Activated CD4-positive, alpha-beta memory T cell treated with anti-CD3 and anti-CD28 coated beads, Interleukin-2, amount 10 ng/mL, durations not matched to agents 7 days and 5 days (primary cell): ENCODE data around the gene PRRC2C. TPM values are rescaled to one million over a fixed set of nuclear protein-coding genes. Genes with fewer than 3 reads are reported as not detected.
"Not testable (repeated sequence)": the region's sequence is repeated elsewhere in the genome, so short reads cannot be mapped to it uniquely, and the experiment has no call there.

ENCODE experiments used
- CTCF ChIA-PET: fragments of 350-600 bp; sonication (Branson Sonifier 250); formaldehyde crosslinking; loops from one replicate; lab custom pipeline; 2021; ENCODE audit warnings: antibody characterized with exemption, inconsistent platforms; lab: Charles Lee
- POLR2A ChIA-PET: fragments of 350-600 bp; sonication (Branson Sonifier 250); formaldehyde crosslinking; loops from one replicate; lab custom pipeline; 2021; ENCODE audit warnings: antibody characterized with exemption; lab: Charles Lee
- DNase-seq: peaks from one replicate; pipeline ENCODE4 v3.0.0-alpha.2; 2020
- H3K27ac Mint-ChIP-seq: one replicate; pipeline ENCODE4 v1.8.0; 2021; ENCODE audit warnings: mild to moderate bottlenecking, mixed read lengths
- H3K27me3 Mint-ChIP-seq: one replicate; pipeline ENCODE4 v1.8.0; 2021; ENCODE audit warnings: mixed read lengths
- H3K36me3 Mint-ChIP-seq: one replicate; pipeline ENCODE4 v1.8.0; 2021; ENCODE audit warnings: low read depth, mixed read lengths
- H3K4me1 Mint-ChIP-seq: one replicate; pipeline ENCODE4 v1.8.0; 2021; ENCODE audit warnings: mixed read lengths
- H3K4me3 Mint-ChIP-seq: one replicate; pipeline ENCODE4 v1.8.0; 2021; ENCODE audit warnings: mild to moderate bottlenecking, mixed read lengths
- H3K9me3 Mint-ChIP-seq: one replicate; pipeline ENCODE4 v1.8.0; 2021; ENCODE audit warnings: mixed read lengths
- total RNA-seq, 2 experiments: library from RNA; stranded (reverse); gene quantifications; one replicate each; pipeline ENCODE4 v1.2.3, GENCODE V29; 2021

PRRC2C gene
- total RNA-seq: 100 to 1,000 TPM; 188 to 202 TPM

DNA sequence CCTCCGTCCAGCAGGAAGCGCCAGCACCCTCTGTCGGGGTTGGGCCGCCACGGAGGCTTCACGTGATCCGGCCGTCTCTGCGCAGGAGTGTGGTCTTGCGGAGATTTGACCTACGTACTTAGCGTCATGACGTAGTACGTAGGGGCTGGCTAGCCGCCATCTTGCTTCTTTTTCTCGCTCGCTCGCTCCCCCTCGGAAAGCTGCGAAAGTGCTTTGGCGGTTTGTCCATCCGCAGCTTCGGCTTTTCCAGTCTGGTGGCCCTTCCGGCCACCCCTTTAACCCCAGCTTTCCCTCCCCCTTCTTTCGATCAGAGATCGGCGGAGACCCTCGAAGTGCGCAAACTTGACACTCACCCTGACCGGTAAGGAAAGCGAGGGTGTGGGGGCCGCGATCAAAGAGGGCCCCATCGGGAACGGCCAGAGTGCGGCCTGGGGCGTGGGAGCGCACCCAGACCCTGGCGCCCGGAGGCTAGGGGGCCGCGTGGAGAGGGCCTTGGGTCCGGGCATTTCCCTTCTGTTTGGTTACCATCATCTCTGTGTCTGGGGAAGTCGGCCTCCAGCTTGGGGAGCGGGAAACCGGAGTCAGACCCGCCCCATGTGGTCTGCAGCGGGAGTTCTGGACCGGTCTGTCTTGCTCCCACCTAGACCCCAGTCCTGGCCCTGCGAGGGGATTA, at the start of gene PRRC2C:
Gene PRRC2C, plus strand, starts transcription at position 156 of the 673 bp plus-strand sequence. CDS start 26,559 bp downstream, outside the sequence.
- ChIA-PET CTCF (interaction anchor here (0.5 to 3.0 kb wide), 38 partner anchors 9 to 500 kb away, joined by 3 to 32 read pairs (median 4); partner anchors contain the start of genes FMO4 and METTL13), POLR2A (interaction anchor here (0.6 to 4.1 kb wide), 41 partner anchors 8 to 1690 kb away, joined by 3 to 37 read pairs (median 4); partner anchors contain the start of genes FMO4, KIFAP3, METTL13 and METTL18)
- Mint-ChIP-seq H3K9me3 (no peaks in the 10 kb centered on the region), H3K27me3 (no peaks in the 10 kb centered on the region), H3K4me3 (peak within 1 kb of the TSS; percentile 92), H3K27ac (peak within 1 kb of the TSS; percentile 99), H3K36me3 (peaks cover 34% of the 10 kb centered on the region), H3K4me1 (peaks cover 48% of the 10 kb centered on the region)
- peak; percentile 95 for DNase-seq

DNA sequence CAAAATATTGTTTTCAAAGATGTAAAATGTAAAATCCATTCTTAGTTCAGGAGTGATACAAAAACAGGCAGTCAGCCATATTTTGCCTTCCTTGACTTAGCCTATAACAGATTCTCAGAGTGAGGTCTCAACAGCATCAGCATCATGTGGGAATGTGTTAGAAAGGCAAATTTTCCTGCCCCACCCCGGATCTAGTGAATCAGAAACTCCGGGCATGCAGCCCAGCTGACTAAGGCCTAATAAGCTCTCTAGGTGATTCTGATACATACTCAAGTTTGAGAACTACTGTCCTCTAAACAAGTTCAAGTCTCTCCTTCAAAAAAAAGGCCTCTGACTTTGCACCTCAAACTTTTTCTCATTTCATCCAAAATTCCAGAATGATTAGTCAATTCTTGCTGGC, 46.9 kb upstream of the PRRC2C start:
- no peak overlapping the region for H3K4me3 Mint-ChIP-seq
- DNase-seq: no peak
- H3K27me3 Mint-ChIP-seq: no peaks in the 10 kb centered on the region
- no peak overlapping the region for H3K27ac Mint-ChIP-seq
- H3K36me3 Mint-ChIP-seq: no peaks in the 10 kb centered on the region
- peaks cover 10% of the 10 kb centered on the region for H3K4me1 Mint-ChIP-seq
- no peaks in the 10 kb centered on the region for H3K9me3 Mint-ChIP-seq
- ChIA-PET CTCF (no interaction called here), POLR2A (no interaction called here)

DNA sequence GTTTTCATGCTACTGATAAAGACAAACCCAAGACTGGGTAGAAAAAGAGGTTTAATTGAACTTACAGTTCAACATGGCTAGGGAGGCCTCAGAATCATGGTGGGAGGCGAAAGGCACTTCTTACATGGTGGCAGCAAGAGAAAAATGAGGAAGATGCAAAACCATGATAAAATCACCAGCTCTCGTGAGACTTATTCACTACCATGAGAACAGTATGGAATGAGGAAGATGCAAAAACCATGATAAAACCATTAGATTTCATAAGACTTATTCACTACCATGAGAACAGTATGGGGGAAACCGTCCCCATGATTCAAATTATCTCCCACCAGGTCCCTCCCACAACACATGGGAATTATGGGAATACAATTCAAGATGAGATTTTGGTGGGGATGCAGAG, 45.1 kb upstream of the PRRC2C start:
- POLR2A ChIA-PET, H3K27ac Mint-ChIP-seq, DNase-seq, CTCF ChIA-PET, H3K27me3 Mint-ChIP-seq, H3K4me3 Mint-ChIP-seq, H3K36me3 Mint-ChIP-seq, H3K9me3 Mint-ChIP-seq, H3K4me1 Mint-ChIP-seq: not testable (repeated sequence)

DNA sequence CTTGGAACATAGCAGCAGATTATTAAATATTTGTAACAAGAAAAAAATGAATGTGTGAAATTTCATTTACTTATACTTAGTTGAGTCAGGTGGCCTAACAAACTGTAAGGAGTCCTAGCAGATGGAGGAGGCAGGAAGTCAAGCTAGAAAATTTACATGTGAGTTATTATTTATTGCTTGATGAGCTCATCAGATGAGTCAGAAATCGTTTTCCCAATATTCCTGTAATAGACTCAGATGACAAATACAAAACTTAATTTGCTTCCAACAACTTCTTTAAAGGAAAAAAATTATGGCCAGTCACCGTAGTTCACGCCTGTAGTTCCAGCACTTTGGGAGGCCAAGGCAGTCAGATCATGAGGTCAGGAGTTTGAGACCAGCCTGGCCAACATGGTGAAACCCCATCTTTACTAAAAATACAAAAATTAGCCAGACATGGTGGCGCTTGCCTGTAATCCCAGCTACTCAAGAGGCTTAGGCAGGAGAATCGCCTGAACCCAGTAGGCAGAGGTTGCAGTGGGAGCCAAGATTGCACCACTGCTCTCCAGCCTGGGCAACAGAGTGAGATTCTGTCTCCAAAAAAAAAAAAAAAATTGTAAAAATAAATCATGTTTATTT, 43.9 kb upstream of the PRRC2C start:
- H3K27ac Mint-ChIP-seq, DNase-seq, POLR2A ChIA-PET, H3K36me3 Mint-ChIP-seq, H3K9me3 Mint-ChIP-seq, H3K4me3 Mint-ChIP-seq, H3K4me1 Mint-ChIP-seq, CTCF ChIA-PET, H3K27me3 Mint-ChIP-seq: not testable (repeated sequence)

DNA sequence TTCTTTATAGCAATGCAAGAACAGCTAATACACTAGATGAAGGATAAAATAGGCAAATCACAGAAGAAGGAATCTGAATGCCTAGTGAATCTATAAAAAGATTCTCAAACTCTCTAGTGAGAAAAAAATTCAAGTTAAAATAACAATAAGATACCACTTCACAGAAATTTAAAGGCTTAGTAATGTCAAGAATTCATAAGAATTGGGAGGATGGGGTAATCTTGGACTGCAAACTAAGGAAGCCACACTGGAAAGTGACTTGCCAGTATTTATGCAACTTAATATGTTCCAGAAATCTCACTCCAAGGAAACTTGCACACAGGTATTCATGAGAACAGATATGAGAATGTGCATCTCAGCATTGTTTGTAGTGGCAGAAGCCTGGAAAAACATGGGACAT, 38.9 kb upstream of the PRRC2C start:
- no peak for DNase-seq
- no peak overlapping the region for H3K27ac Mint-ChIP-seq
- POLR2A ChIA-PET: no interaction called here
- no peaks in the 10 kb centered on the region for H3K36me3 Mint-ChIP-seq
- no peak overlapping the region for H3K4me3 Mint-ChIP-seq
- H3K4me1 Mint-ChIP-seq: no peaks in the 10 kb centered on the region
- H3K27me3 Mint-ChIP-seq: no peaks in the 10 kb centered on the region
- CTCF ChIA-PET: no interaction called here
- H3K9me3 Mint-ChIP-seq: no peaks in the 10 kb centered on the region

DNA sequence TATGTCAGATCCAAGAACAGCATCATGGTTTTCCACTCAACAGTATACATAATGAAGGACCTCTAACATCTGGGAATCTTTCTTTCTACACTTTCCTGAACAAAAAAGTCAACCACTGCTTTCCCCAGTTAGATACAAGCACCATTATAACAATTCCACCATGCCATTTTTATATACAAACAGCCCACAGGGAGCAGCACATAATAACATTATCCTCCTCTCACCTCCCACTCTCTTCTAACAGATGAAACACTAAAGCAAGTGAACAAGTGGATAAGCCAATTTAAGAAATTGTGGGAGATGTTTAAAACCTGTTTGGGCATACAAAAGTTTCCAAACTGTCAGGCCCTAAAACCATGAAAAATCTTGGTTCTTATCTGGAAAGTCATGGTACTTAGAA, 29.4 kb upstream of the PRRC2C start:
- H3K27ac Mint-ChIP-seq: no peak overlapping the region
- ChIA-PET CTCF (no interaction called here), POLR2A (no interaction called here)
- DNase-seq: no peak
- H3K36me3 Mint-ChIP-seq: no peaks in the 10 kb centered on the region
- no peak overlapping the region for H3K4me3 Mint-ChIP-seq
- H3K9me3 Mint-ChIP-seq: peaks cover 3% of the 10 kb centered on the region
- peaks cover 5% of the 10 kb centered on the region for H3K27me3 Mint-ChIP-seq
- no peaks in the 10 kb centered on the region for H3K4me1 Mint-ChIP-seq

DNA sequence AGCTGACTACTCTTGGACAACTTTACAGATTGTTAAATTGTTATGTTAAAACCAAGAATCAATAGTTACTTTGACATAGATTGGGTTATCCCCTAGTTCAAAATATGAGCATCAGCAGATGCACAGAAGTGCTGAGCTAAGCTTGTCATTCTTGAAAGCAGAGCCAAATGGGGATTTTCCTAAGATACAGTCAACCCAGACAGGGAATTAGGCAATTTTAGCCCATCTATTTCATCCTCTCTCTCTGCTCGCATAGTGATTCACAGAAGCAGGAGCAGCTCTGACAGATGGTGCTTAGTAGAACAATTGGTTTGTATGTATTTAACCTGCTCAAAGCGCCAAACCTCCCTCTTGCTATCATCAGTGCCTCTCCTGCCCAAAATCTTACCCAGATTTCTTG, 27.9 kb upstream of the PRRC2C start:
- DNase-seq: no peak
- H3K27ac Mint-ChIP-seq: no peak overlapping the region
- ChIA-PET POLR2A (no interaction called here), CTCF (no interaction called here)
- H3K9me3 Mint-ChIP-seq: peaks cover 2% of the 10 kb centered on the region
- H3K4me1 Mint-ChIP-seq: no peaks in the 10 kb centered on the region
- H3K4me3 Mint-ChIP-seq: no peak overlapping the region
- no peaks in the 10 kb centered on the region for H3K36me3 Mint-ChIP-seq
- peaks cover 2% of the 10 kb centered on the region for H3K27me3 Mint-ChIP-seq

DNA sequence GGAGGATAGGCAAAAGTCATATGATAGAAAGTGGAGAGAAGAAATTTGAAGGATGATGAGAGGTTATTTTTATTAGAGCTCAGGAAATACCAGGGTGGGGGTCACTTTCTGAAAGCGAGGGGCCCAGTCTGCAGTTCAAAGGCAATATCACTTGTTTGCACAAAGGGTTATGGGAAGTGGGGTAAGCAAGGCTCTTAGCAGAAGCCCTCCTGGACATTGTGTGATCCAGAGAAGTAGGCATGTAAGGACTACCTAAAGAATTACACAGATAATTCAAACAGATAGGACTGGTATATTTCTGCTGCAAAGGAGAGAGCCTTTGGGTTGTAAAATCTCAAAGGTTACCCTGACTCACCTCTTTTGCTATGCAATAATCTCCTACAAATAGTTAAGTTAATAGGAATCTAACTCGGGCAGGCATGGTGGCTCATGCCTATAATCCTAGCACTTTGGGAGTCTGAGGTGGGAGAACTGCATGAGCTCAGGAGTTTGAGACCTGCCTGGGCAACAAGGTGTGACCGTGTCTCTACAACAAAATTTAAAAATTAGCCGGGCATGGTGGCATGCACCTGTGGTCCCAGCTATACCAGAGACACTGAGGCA, 25.2 kb upstream of the PRRC2C start:
- Mint-ChIP-seq H3K4me3 (no peak overlapping the region), H3K27ac (no peak overlapping the region), H3K9me3 (no peaks in the 10 kb centered on the region), H3K27me3 (no peaks in the 10 kb centered on the region), H3K4me1 (no peaks in the 10 kb centered on the region), H3K36me3 (no peaks in the 10 kb centered on the region)
- ChIA-PET CTCF (interaction anchor here (0.6 kb wide), 1 partner anchor 188 kb away, joined by 3 read pairs; no protein-coding TSS in a partner anchor), POLR2A (no interaction called here)
- DNase-seq: no peak

DNA sequence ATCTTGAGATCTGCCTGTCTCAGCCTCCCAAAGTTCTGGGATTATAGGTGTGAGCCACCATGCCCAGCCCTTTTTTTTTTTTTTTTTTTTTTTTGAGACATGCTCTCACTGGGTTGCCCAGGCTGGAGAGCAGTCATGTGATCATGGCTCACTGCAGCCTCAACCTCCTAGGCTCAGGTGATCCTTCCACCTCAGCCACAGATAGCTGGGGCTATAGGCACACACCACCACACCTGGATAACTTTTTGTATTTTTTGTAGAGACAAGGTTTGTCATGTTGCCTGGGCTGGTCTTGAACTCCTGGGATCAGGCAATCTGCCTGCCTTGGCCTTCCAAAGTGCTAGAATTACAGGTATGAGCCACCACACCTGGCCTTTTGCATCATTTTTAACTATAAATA, 17.7 kb upstream of the PRRC2C start:
- DNase-seq: no peak
- Mint-ChIP-seq H3K36me3 (no peaks in the 10 kb centered on the region), H3K27ac (no peak overlapping the region), H3K27me3 (no peaks in the 10 kb centered on the region), H3K9me3 (no peaks in the 10 kb centered on the region), H3K4me1 (no peaks in the 10 kb centered on the region), H3K4me3 (no peak overlapping the region)
- ChIA-PET POLR2A (interaction anchor here (1.3 kb wide), 1 partner anchor 17 kb away, joined by 5 read pairs; no protein-coding TSS in a partner anchor), CTCF (interaction anchor here (0.6 to 1.1 kb wide), 3 partner anchors 12 to 209 kb away, joined by 3 to 4 read pairs (median 3); partner anchors contain the start of gene PRRC2C)

DNA sequence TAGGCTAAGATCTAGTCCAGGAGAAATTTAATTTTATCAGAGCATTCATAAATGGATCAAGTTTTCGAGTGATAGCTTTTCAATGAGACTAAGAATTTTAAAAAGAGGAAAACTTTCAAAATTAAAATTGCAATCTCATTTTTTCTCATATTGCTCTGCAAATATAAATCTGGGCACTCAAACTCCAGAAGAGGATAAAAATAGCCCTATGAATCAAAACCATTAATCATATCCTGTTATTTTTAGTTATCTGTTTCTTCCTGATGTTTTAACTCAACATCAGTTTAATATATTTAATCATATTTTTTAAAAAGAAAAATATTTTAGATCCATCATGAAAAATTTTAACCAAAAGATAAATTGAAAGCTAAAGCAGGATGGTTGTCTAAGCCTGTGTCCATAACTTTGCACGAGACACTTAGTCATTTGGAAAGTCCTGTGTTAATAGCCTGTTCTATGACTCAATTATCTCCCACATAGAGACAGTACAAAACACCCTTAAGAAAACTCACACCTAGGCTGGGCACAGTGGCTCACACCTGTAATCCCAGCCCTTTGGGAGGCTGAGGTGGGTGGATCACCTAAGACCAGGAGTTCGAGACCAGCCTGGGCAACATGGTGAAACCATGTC, 17.1 kb upstream of the PRRC2C start:
- Mint-ChIP-seq H3K36me3 (no peaks in the 10 kb centered on the region), H3K4me1 (no peaks in the 10 kb centered on the region), H3K9me3 (no peaks in the 10 kb centered on the region), H3K27me3 (no peaks in the 10 kb centered on the region), H3K27ac (no peak overlapping the region), H3K4me3 (no peak overlapping the region)
- DNase-seq: no peak
- ChIA-PET CTCF (interaction anchor here (1.1 kb wide), 1 partner anchor 17 kb away, joined by 4 read pairs; the partner anchor contains the start of gene PRRC2C), POLR2A (interaction anchor here (1.3 kb wide), 1 partner anchor 16 kb away, joined by 5 read pairs; no protein-coding TSS in a partner anchor)

DNA sequence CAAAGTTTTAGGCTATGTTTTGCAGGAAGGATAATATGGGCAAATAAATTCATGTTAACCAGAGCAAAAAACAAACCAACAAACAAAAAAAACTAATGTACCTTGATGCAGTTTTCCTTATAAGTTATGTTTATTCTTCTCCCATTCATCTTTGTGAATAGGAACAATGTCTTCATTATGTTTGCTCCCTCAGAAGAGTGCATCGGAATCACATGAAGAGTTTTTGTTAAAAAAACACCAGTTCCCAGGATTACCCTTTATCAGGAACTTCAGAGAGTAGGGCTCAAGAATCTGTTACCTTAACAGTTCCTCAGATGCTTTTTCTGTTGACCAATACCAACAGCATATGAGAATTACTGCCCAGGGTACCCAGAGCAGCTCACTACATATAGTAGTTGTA, 14.6 kb upstream of the PRRC2C start:
- ChIA-PET CTCF (no interaction called here), POLR2A (no interaction called here)
- no peaks in the 10 kb centered on the region for H3K36me3 Mint-ChIP-seq

DNA sequence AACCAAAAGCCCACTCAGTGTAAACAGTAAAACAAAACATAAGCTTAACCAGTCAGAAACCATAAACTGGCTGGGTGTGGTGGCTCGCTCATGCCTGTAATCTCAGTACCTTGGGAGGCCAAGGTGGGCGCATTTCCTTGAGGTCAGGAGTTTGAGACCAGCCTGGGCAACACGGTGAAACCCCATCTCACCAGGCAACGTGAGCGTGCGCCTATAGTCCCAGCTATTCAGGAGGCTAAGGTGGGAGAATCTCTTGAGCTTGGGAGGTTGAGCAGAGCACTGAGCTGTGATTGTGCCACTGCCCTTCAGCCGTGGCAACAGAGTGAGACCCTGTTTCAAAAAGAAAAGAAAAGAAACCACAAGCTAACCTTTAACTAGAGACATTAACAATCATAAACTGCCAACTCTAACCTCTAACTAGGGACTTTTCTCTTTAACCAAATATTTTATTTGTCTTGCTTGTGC, 13.1 kb upstream of the PRRC2C start:
- ChIA-PET CTCF (interaction anchor here (1.0 kb wide), 1 partner anchor 13 kb away, joined by 3 read pairs; the partner anchor contains the start of gene PRRC2C), POLR2A (interaction anchor here (1.4 kb wide), 1 partner anchor 13 kb away, joined by 5 read pairs; the partner anchor contains the start of gene PRRC2C)
- H3K4me1 Mint-ChIP-seq: no peaks in the 10 kb centered on the region
- H3K9me3 Mint-ChIP-seq: no peaks in the 10 kb centered on the region
- DNase-seq: no peak
- peaks cover 3% of the 10 kb centered on the region for H3K27me3 Mint-ChIP-seq
- no peak overlapping the region for H3K27ac Mint-ChIP-seq
- H3K4me3 Mint-ChIP-seq: no peak overlapping the region
- no peaks in the 10 kb centered on the region for H3K36me3 Mint-ChIP-seq

More for the DNA sequence above, 14.6 kb upstream of the PRRC2C start:
- Mint-ChIP-seq H3K27me3 (no peaks in the 10 kb centered on the region), H3K4me3 (no peak overlapping the region), H3K27ac (no peak overlapping the region), H3K4me1 (no peaks in the 10 kb centered on the region), H3K9me3 (no peaks in the 10 kb centered on the region)
- no peak for DNase-seq
